A549 (cell line): Measurements from ENCODE around the gene COLEC12.

Experiments used
- CHD2 ChIP-seq: fragments of 150-350 bp; IDR thresholded peaks from 2 replicates; pipeline ENCODE4 v1.6.1; 2014; ENCODE audit warnings: low read length; ENCODE audit not compliant: partially characterized antibody
- CTCF ChIP-seq: fragments of >200 bp; sonication (Bioruptor Twin); formaldehyde crosslinking; IDR thresholded peaks from 3 replicates; pipeline ENCODE4 v1.5.1; 2016
- HDAC2 ChIP-seq: fragments of 200-600 bp; sonication (generic); IDR thresholded peaks from 2 replicates; pipeline ENCODE4 v1.6.1; 2016
- KDM1A ChIP-seq: fragments of 200-600 bp; sonication (generic); IDR thresholded peaks from 2 replicates; pipeline ENCODE4 v1.6.1; 2016; ENCODE audit warnings: low read depth, mild to moderate bottlenecking
- MYC ChIP-seq: IDR thresholded peaks from 2 replicates; pipeline ENCODE4 v1.6.1; 2012; ENCODE audit warnings: mild to moderate bottlenecking, inconsistent platforms, low read length, improper control_type of control experiment, borderline replicate concordance
- NR3C1 ChIP-seq: fragments of >200 bp; sonication (Bioruptor Twin); formaldehyde crosslinking; IDR thresholded peaks from 3 replicates; pipeline ENCODE4 v1.6.1; 2017
- POLR2A ChIP-seq: IDR thresholded peaks from 2 replicates; pipeline ENCODE4 v1.6.1; 2012; ENCODE audit warnings: mild to moderate bottlenecking, low read length
- ZFP36 ChIP-seq: fragments of 450-650 bp; IDR thresholded peaks from 2 replicates; pipeline ENCODE4 v1.6.1; 2014; ENCODE audit warnings: borderline replicate concordance; ENCODE audit not compliant: partially characterized antibody

GRCh38 chr18:316393-316792 lies 184.1 kb downstream of the COLEC12 start:
- TF ChIP-seq CTCF (no peak), MYC (no peak), CHD2 (no peak), ZFP36 (no peak), POLR2A (no peak), HDAC2 (no peak), NR3C1 (no peak), KDM1A (no peak)
